ENCODE data around the gene BIN1. TPM values are rescaled to one million over a fixed set of nuclear protein-coding genes. Genes with fewer than 3 reads are reported as not detected.

BIN1 gene
- total RNA-seq, 1 experiment from 2014 or later = 58.9 TPM

- intact Hi-C loops (cut with micrococcal nuclease) = no loop called here
- no peak overlapping the region for H3K9ac ChIP-seq (ENCODE audit: low read length)
- BruUV-seq (replicated peaks) = no TSS peak
- peaks cover 6% of the 10 kb centered on the region; the same call in 1 of the 2 replicates for H3K27me3 ChIP-seq (ENCODE audit: low read length)
- no peaks in the 10 kb centered on the region for H3K9me2 ChIP-seq (replicated peaks; ENCODE audit: low read length)
- ChIA-PET POLR2A (ENCODE audit: unreplicated experiment) (no interaction called here), CTCF (no interaction called here)
- no peak overlapping the region for H3K4me2 ChIP-seq (ENCODE audit: low read length)
- no peak overlapping the region for H2AFZ ChIP-seq (ENCODE audit: low read length)
- H3K36me3 ChIP-seq (ENCODE audit: low read depth, low read length) = no peaks in the 10 kb centered on the region
- TF ChIP-seq EZH2phosphoT487 (IDR thresholded peaks at IDR 0.05; ENCODE audit: borderline replicate concordance, low read length) (no peak), CTCF (conservative IDR thresholded peaks at IDR 0.05; ENCODE audit: low read depth, low read length) (peak; percentile 58), EZH2 (IDR thresholded peaks at IDR 0.05; ENCODE audit: low read length, unreplicated experiment) (no peak)
- no peaks in the 10 kb centered on the region for H3K79me2 ChIP-seq (ENCODE audit: low read length)
- H3K27ac ChIP-seq (ENCODE audit: low read length) = no peak overlapping the region
- peaks cover 6% of the 10 kb centered on the region; the same call in 1 of the 2 replicates for H3K4me1 ChIP-seq (ENCODE audit: insufficient read depth, low read length)
- no peak overlapping the region for H3K4me3 ChIP-seq (ENCODE audit: low read length)
- H4K20me1 ChIP-seq (ENCODE audit: low read length) = no peaks in the 10 kb centered on the region
- no peaks in the 10 kb centered on the region for H3F3A ChIP-seq (ENCODE audit: low read length, unreplicated experiment)
- peak; percentile 30 for DNase-seq
- H3K9me3 ChIP-seq (ENCODE audit: low read length) = no peaks in the 10 kb centered on the region
- no peak for ATAC-seq
Observed at GRCh38 chr2:127027715-127028114, 79.2 kb downstream of the BIN1 start.

DNA sequence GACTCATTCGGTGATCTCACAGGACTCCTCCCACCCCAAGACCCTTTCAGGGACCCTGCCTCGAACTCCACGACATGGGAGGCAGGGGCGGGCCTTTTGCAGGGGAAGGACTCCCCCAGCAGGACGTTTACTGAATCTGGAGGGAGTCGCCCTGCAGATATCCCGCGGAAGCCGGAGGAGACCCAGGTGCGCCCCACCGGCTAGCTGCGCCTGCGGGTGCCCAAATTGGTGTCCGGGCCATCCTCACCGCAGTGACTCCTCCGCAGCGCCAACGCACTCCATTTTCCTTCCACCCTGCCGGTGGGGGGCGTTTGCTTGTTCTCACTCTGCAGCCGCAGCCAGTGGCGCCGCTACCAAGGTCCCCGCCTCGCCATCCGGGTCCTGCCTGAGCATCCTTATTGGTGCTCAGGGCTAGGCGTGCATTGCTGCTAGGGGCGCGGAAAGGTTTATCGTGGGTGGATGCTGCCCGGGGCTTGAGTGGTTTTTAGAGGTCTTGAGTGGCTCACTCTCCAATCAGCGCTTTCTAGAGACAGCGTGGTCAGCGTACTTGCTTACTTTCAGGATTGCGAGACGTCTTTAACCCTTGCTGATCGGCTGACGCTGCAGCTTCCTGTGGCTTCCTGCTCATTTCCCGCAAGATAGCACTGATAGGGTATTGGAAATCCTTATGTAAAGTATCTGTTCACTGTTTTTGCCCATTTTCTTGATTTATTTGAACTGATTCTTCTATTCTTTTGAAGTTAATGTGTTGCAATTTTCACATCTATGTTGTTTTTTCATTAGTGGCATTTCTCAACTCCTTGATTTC, 81.4 kb downstream of the BIN1 start:
- no peak for DNase-seq
- no peaks in the 10 kb centered on the region for H3K9me2 ChIP-seq (replicated peaks; ENCODE audit: low read length)

More for the DNA sequence above, 81.4 kb downstream of the BIN1 start:
- TF ChIP-seq EZH2 (IDR thresholded peaks at IDR 0.05; ENCODE audit: low read length, unreplicated experiment) = no peak
- no peak for TF ChIP-seq EZH2phosphoT487 (IDR thresholded peaks at IDR 0.05; ENCODE audit: borderline replicate concordance, low read length)
- TF ChIP-seq CTCF (conservative IDR thresholded peaks at IDR 0.05; ENCODE audit: low read depth, low read length) = no peak
- no peaks in the 10 kb centered on the region for H3K4me1 ChIP-seq (ENCODE audit: insufficient read depth, low read length)
- intact Hi-C loops (cut with micrococcal nuclease) = no loop called here
- H4K20me1 ChIP-seq (ENCODE audit: low read length) = no peaks in the 10 kb centered on the region
- H3K4me3 ChIP-seq (ENCODE audit: low read length) = peak overlapping the region; percentile 27; the same call in 1 of the 2 replicates
- H2AFZ ChIP-seq (ENCODE audit: low read length) = peak overlapping the region; percentile 65
- ATAC-seq = no peak
- peak overlapping the region; percentile 58 for H3K4me2 ChIP-seq (ENCODE audit: low read length)
- no peaks in the 10 kb centered on the region for H3F3A ChIP-seq (ENCODE audit: low read length, unreplicated experiment)
- H3K36me3 ChIP-seq (ENCODE audit: low read depth, low read length) = no peaks in the 10 kb centered on the region
- POLR2A ChIA-PET (ENCODE audit: unreplicated experiment) = no interaction called here
- H3K27ac ChIP-seq (ENCODE audit: low read length) = no peak overlapping the region
- no TSS peak for BruUV-seq (replicated peaks)
- no peak overlapping the region for H3K9ac ChIP-seq (ENCODE audit: low read length)
- no peaks in the 10 kb centered on the region for H3K79me2 ChIP-seq (ENCODE audit: low read length)
- CTCF ChIA-PET = no interaction called here
- no peaks in the 10 kb centered on the region for H3K9me3 ChIP-seq (ENCODE audit: low read length)
- H3K27me3 ChIP-seq (ENCODE audit: low read length) = peaks cover 6% of the 10 kb centered on the region; the same call in 1 of the 2 replicates
